Measurements from ENCODE around the gene IL27RA.

IL27RA gene

GRCh38 chr19:14089412-14089661 is 57.8 kb downstream of the IL27RA start:
- no peak for DNase-seq (ENCODE audit: low spot score)

GRCh38 chr19:14089662-14090508 is 58.3 kb downstream of the IL27RA start:
- DNase-seq (ENCODE audit: low spot score), result peak; percentile 50

- peak; percentile 88 for DNase-seq (ENCODE audit: low spot score)
Measured at GRCh38 chr19:14090509-14091080, 59.0 kb downstream of the IL27RA start, which contains the start of gene SAMD1. TSS of gene SAMD1 (minus strand) at chr19:14090751.

GRCh38 chr19:14091081-14091812 is 59.7 kb downstream of the IL27RA start:
- no peak for DNase-seq (ENCODE audit: low spot score)

GRCh38 chr19:14091813-14092462 is 60.4 kb downstream of the IL27RA start:
- DNase-seq (ENCODE audit: low spot score), result no peak

- DNase-seq (ENCODE audit: low spot score), result no peak
Measured at GRCh38 chr19:14093117-14093823, 61.7 kb downstream of the IL27RA start.

- DNase-seq (ENCODE audit: low spot score), result no peak
Measured at GRCh38 chr19:14094854-14095253, 63.3 kb downstream of the IL27RA start.

- no peak for DNase-seq (ENCODE audit: low spot score)
Measured at GRCh38 chr19:14096272-14096992, 64.9 kb downstream of the IL27RA start.

GRCh38 chr19:14097532-14098151 is 66.1 kb downstream of the IL27RA start:
- no peak for DNase-seq (ENCODE audit: low spot score)

- no peak for DNase-seq (ENCODE audit: low spot score)
Measured at GRCh38 chr19:14101003-14101545, 69.5 kb downstream of the IL27RA start.

GRCh38 chr19:14102102-14102696 is 70.6 kb downstream of the IL27RA start:
- DNase-seq (ENCODE audit: low spot score), result no peak

GRCh38 chr19:14102756-14103155 is 71.2 kb downstream of the IL27RA start:
- no peak for DNase-seq (ENCODE audit: low spot score)

Measured in globus pallidus (tissue), 1 donor.